ENCODE measurements around the gene PCDHGA2. TPM values are rescaled to one million over a fixed set of nuclear protein-coding genes. Genes with fewer than 3 reads are reported as not detected.
A peak's percentile ranks its signal among the peaks of the same experiment; 100 is the strongest.

The PCDHGA2 gene
- total and polyA plus RNA-seq, 4 donors = 0.23 to 0.46 (median 0.34) TPM

- no peak for TF ChIP-seq CTCF (IDR thresholded peaks at IDR 0.05; ENCODE audit: low read depth, low read length, missing input control)
Measured at GRCh38 chr5:141355641-141356040, 17.1 kb downstream of the PCDHGA2 start (continued).

- Histone ChIP-seq H3K4me3 (ENCODE audit: low read depth in 1 of 3, low read length in 3 of 3) (peak overlapping the region in 1 of 3 donors; percentile 1), H3K9ac (ENCODE audit: low read depth in 1 of 2, low read length in 2 of 2) (no peak overlapping the region), H3K4me1 (ENCODE audit: control insufficient read depth in 4 of 4, insufficient read depth in 4 of 4, low read length in 3 of 4) (no peaks in the 10 kb centered on the region), H3K27me3 (ENCODE audit: control insufficient read depth in 4 of 4, insufficient read depth in 4 of 4, low read length in 3 of 4) (peaks cover 0 to 2% (median 0%) of the 10 kb centered on the region in 4 donors), H3K36me3 (ENCODE audit: control insufficient read depth in 4 of 4, insufficient read depth in 3 of 4, low read depth in 1 of 4, low read length in 3 of 4) (peaks cover 0 to 3% (median 0%) of the 10 kb centered on the region in 4 donors), H3K9me3 (ENCODE audit: control insufficient read depth in 4 of 4, low read length in 3 of 4) (peaks cover 36 to 69% (median 47%) of the 10 kb centered on the region in 4 donors), H3K27ac (ENCODE audit: low read depth in 1 of 2, low read length in 2 of 2) (no peak overlapping the region)
- TF ChIP-seq YY1 (IDR thresholded peaks at IDR 0.05) (no peak), MAX (IDR thresholded peaks at IDR 0.05) (no peak), JUND (IDR thresholded peaks at IDR 0.05) (no peak), NR2F2 (IDR thresholded peaks at IDR 0.05) (no peak), ATF3 (IDR thresholded peaks at IDR 0.05) (no peak), HNF4A (conservative IDR thresholded peaks at IDR 0.05) (no peak), HNF4G (IDR thresholded peaks at IDR 0.05) (no peak), ZBTB33 (IDR thresholded peaks at IDR 0.05) (no peak), REST (IDR thresholded peaks at IDR 0.05) (no peak)
- DNase-seq (ENCODE audit: low spot score) = no peak
- WGBS = 60% methylated on average over 5 of the region's 5 CpGs
Measured at GRCh38 chr5:141356133-141356532, 17.6 kb downstream of the PCDHGA2 start.

GRCh38 chr5:141356950-141357349, 18.4 kb downstream of the PCDHGA2 start:
- H3K4me3 ChIP-seq (ENCODE audit: low read depth in 1 of 3, low read length in 3 of 3) = peak overlapping the region in 2 of 3 donors; percentile 1 to 48
- peaks cover 34 to 69% (median 47%) of the 10 kb centered on the region in 4 donors for H3K9me3 ChIP-seq (ENCODE audit: control insufficient read depth in 4 of 4, low read length in 3 of 4)
- 35% methylated on average over 19 of the region's 19 CpGs for WGBS
- no peak overlapping the region for H3K9ac ChIP-seq (ENCODE audit: low read depth in 1 of 2, low read length in 2 of 2)
- DNase-seq (ENCODE audit: low spot score) = no peak
- no peak overlapping the region for H3K27ac ChIP-seq (ENCODE audit: low read depth in 1 of 2, low read length in 2 of 2)
- peaks cover 0 to 2% (median 0%) of the 10 kb centered on the region in 4 donors for H3K27me3 ChIP-seq (ENCODE audit: control insufficient read depth in 4 of 4, insufficient read depth in 4 of 4, low read length in 3 of 4)
- peaks cover 0 to 3% (median 0%) of the 10 kb centered on the region in 4 donors for H3K36me3 ChIP-seq (ENCODE audit: control insufficient read depth in 4 of 4, insufficient read depth in 3 of 4, low read depth in 1 of 4, low read length in 3 of 4)
- H3K4me1 ChIP-seq (ENCODE audit: control insufficient read depth in 4 of 4, insufficient read depth in 4 of 4, low read length in 3 of 4) = no peaks in the 10 kb centered on the region
- TF ChIP-seq EGR1 (IDR thresholded peaks at IDR 0.05; ENCODE audit: low read depth in 2 of 2) (no peak), HNF4A (conservative IDR thresholded peaks at IDR 0.05) (no peak), NR2F2 (IDR thresholded peaks at IDR 0.05) (no peak), REST (IDR thresholded peaks at IDR 0.05) (no peak), ZBTB33 (IDR thresholded peaks at IDR 0.05) (no peak), RXRA (IDR thresholded peaks at IDR 0.05) (no peak), GABPA (IDR thresholded peaks at IDR 0.05 in 1 of 2, conservative IDR thresholded peaks at IDR 0.05 in 1 of 2) (no peak), JUND (IDR thresholded peaks at IDR 0.05) (no peak), ATF3 (IDR thresholded peaks at IDR 0.05) (no peak), MAX (IDR thresholded peaks at IDR 0.05) (no peak), SP1 (IDR thresholded peaks at IDR 0.05) (no peak)
